Esophagus (tissue), 2 donors: Measurements from ENCODE around the gene MARCHF2. TPM values are rescaled to one million over a fixed set of nuclear protein-coding genes. Genes with fewer than 3 reads are reported as not detected.
"Not testable (repeated sequence)": the region's sequence is repeated elsewhere in the genome, so short reads cannot be mapped to it uniquely, and the experiment has no call there.

Experiments used
- H3K27ac ChIP-seq, 2 donors: one replicate each; pipeline ENCODE4 v1.5.1; 2013; ENCODE audit warnings: low read depth in 2 of 2, mild to moderate bottlenecking in 2 of 2, inconsistent platforms in 1 of 2, low read length in 1 of 2, moderate library complexity in 1 of 2
- H3K27me3 ChIP-seq, 2 donors: one replicate each; pipeline ENCODE4 v1.6.1; 2013; ENCODE audit warnings: low read length in 2 of 2, control low read depth in 1 of 2, mild to moderate bottlenecking in 1 of 2; ENCODE audit not compliant: insufficient read depth in 2 of 2, control insufficient read depth in 1 of 2
- H3K36me3 ChIP-seq, 2 donors: one replicate each; pipeline ENCODE4 v1.6.1; 2013; ENCODE audit warnings: low read length in 1 of 2; ENCODE audit not compliant: control insufficient read depth in 2 of 2, insufficient read depth in 2 of 2
- H3K4me1 ChIP-seq, 2 donors: one replicate each; pipeline ENCODE4 v1.6.1; 2013; ENCODE audit warnings: low read length in 1 of 2; ENCODE audit not compliant: control insufficient read depth in 2 of 2, insufficient read depth in 2 of 2
- H3K4me3 ChIP-seq, 2 donors: one replicate each; pipeline ENCODE4 v1.5.1; 2013; ENCODE audit warnings: low read length in 2 of 2, mild to moderate bottlenecking in 2 of 2, low read depth in 1 of 2, moderate library complexity in 1 of 2
- H3K9me3 ChIP-seq, 2 donors: one replicate each; pipeline ENCODE4 v1.6.1; 2013; ENCODE audit warnings: mild to moderate bottlenecking in 2 of 2, low read depth in 1 of 2, low read length in 1 of 2, moderate library complexity in 1 of 2; ENCODE audit not compliant: control insufficient read depth in 2 of 2, insufficient read depth in 1 of 2
- WGBS, 2 donors: extraction: QIAGEN DNeasy Blood & Tissue Kit; methylation state at CpG; one replicate each; pipeline ENCODE4 v1.1.7; 2013; 5-methylcytosine and 5-hydroxymethylcytosine counted together
- polyA plus RNA-seq, 2 donors: library from polyadenylated mRNA; stranded (reverse); fragments of 200-250 nt; gene quantifications; one replicate each; pipeline ENCODE4 v1.2.3, GENCODE V29; 2013
- donor health status: healthy with polysubstance abuse.
- donor health status: Bipolar disorder and iron deficiency.

MARCHF2 gene
- polyA plus RNA-seq, 2 donors, result 22.0 to 29.0 TPM

GRCh38 chr19:8373867-8374813, 39.0 kb upstream of the MARCHF2 start:
- Histone ChIP-seq H3K4me1 (no peaks in the 10 kb centered on the region), H3K36me3 (peaks cover 2 to 13% of the 10 kb centered on the region in 2 donors), H3K4me3 (no peak overlapping the region), H3K9me3 (no peaks in the 10 kb centered on the region), H3K27ac (no peak overlapping the region), H3K27me3 (no peaks in the 10 kb centered on the region)
- 75 to 83% methylated on average over 26 of the region's 26 CpGs for WGBS, 2 donors

- H3K4me1 ChIP-seq, H3K27me3 ChIP-seq, H3K4me3 ChIP-seq, H3K27ac ChIP-seq, H3K9me3 ChIP-seq: not testable (repeated sequence)
- 97% methylated on average over 30 to 32 of the region's 32 CpGs for WGBS, 2 donors
- H3K36me3 ChIP-seq, result peaks cover 2 to 13% of the 10 kb centered on the region in 2 donors
Observed at GRCh38 chr19:8375766-8376165, 37.3 kb upstream of the MARCHF2 start.

DNA sequence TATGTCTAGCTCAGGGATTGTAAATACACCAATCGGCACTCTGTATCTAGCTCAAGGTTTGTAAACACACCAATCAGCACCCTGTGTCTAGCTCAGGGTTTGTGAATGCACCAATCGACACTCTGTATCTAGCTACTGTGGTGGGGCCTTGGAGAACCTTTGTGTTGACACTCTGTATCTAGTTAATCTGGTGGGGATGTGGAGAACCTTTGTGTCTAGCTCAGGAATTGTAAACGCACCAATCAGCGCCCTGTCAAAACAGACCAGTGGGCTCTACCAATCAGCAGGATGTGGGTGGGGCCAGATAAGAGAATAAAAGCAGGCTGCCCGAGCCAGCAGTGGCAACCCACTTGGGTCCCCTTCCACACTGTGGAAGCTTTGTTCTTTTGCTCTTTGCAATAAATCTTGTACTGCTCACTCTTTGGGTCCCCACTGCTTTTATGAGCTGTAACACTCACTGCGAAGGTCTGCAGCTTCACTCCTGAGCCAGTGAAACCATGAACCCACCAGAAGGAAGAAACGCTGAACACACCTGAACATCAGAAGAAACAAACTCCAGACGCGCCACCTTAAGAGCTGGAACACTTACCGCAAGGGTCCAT, 36.6 kb upstream of the MARCHF2 start:
- not testable (repeated sequence) for H3K4me3 ChIP-seq, H3K4me1 ChIP-seq, H3K27ac ChIP-seq, H3K9me3 ChIP-seq, H3K36me3 ChIP-seq, H3K27me3 ChIP-seq
- 83 to 93% methylated on average over 9 to 10 of the region's 10 CpGs for WGBS, 2 donors

GRCh38 chr19:8377598-8377997, 35.5 kb upstream of the MARCHF2 start:
- Histone ChIP-seq H3K9me3 (no peaks in the 10 kb centered on the region), H3K27me3 (no peaks in the 10 kb centered on the region), H3K4me1 (no peaks in the 10 kb centered on the region), H3K4me3 (no peak overlapping the region), H3K27ac (no peak overlapping the region), H3K36me3 (peaks cover 6 to 7% of the 10 kb centered on the region in 2 donors)
- WGBS, 2 donors, result 59 to 62% methylated on average over 1 of the region's 1 CpG

GRCh38 chr19:8379156-8379891, 33.8 kb upstream of the MARCHF2 start:
- H3K9me3 ChIP-seq, H3K27ac ChIP-seq, H3K36me3 ChIP-seq, H3K4me3 ChIP-seq, H3K27me3 ChIP-seq, H3K4me1 ChIP-seq: not testable (repeated sequence)
- 95 to 97% methylated on average over 13 of the region's 13 CpGs for whole genome bisulfite sequencing, 2 donors

- not testable (repeated sequence) for H3K9me3 ChIP-seq, H3K36me3 ChIP-seq, H3K4me1 ChIP-seq, H3K27me3 ChIP-seq, H3K4me3 ChIP-seq
- peak overlapping the region in 1 of 2 donors; percentile 13 for H3K27ac ChIP-seq
- 52 to 67% methylated on average over 4 of the region's 4 CpGs for WGBS, 2 donors
Observed at GRCh38 chr19:8384569-8384968, 28.5 kb upstream of the MARCHF2 start.

GRCh38 chr19:8385103-8385502, 28.0 kb upstream of the MARCHF2 start:
- H3K9me3 ChIP-seq, H3K4me1 ChIP-seq, H3K36me3 ChIP-seq, H3K4me3 ChIP-seq, H3K27me3 ChIP-seq: not testable (repeated sequence)
- WGBS, 2 donors, result 47 to 48% methylated on average over 2 of the region's 2 CpGs
- H3K27ac ChIP-seq, result peak overlapping the region in 1 of 2 donors; percentile 39

- H3K27me3 ChIP-seq, H3K9me3 ChIP-seq, H3K36me3 ChIP-seq, H3K4me1 ChIP-seq, H3K4me3 ChIP-seq: not testable (repeated sequence)
- 44 to 56% methylated on average over 3 of the region's 3 CpGs for WGBS, 2 donors
- H3K27ac ChIP-seq, result peak overlapping the region; percentile 86 to 90
Observed at GRCh38 chr19:8385566-8385965, 27.5 kb upstream of the MARCHF2 start.

- H3K27me3 ChIP-seq, H3K4me1 ChIP-seq, H3K9me3 ChIP-seq, H3K4me3 ChIP-seq, H3K36me3 ChIP-seq: not testable (repeated sequence)
- H3K27ac ChIP-seq, result peak overlapping the region; percentile 86 to 90
- 84 to 87% methylated on average over 9 of the region's 9 CpGs for WGBS, 2 donors
Observed at GRCh38 chr19:8386419-8386818, 26.7 kb upstream of the MARCHF2 start.
